ENCODE data around the gene SLC29A4. TPM values are rescaled to one million over a fixed set of nuclear protein-coding genes. Genes with fewer than 3 reads are reported as not detected.
"Not testable (repeated sequence)": the region's sequence is repeated elsewhere in the genome, so short reads cannot be mapped to it uniquely, and the experiment has no call there.

Gene SLC29A4, protein sequence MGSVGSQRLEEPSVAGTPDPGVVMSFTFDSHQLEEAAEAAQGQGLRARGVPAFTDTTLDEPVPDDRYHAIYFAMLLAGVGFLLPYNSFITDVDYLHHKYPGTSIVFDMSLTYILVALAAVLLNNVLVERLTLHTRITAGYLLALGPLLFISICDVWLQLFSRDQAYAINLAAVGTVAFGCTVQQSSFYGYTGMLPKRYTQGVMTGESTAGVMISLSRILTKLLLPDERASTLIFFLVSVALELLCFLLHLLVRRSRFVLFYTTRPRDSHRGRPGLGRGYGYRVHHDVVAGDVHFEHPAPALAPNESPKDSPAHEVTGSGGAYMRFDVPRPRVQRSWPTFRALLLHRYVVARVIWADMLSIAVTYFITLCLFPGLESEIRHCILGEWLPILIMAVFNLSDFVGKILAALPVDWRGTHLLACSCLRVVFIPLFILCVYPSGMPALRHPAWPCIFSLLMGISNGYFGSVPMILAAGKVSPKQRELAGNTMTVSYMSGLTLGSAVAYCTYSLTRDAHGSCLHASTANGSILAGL
- polyA plus RNA-seq = under 1 TPM in 2 of 3 donors, not detected in 1; 0.51 to 0.99 TPM

DNA sequence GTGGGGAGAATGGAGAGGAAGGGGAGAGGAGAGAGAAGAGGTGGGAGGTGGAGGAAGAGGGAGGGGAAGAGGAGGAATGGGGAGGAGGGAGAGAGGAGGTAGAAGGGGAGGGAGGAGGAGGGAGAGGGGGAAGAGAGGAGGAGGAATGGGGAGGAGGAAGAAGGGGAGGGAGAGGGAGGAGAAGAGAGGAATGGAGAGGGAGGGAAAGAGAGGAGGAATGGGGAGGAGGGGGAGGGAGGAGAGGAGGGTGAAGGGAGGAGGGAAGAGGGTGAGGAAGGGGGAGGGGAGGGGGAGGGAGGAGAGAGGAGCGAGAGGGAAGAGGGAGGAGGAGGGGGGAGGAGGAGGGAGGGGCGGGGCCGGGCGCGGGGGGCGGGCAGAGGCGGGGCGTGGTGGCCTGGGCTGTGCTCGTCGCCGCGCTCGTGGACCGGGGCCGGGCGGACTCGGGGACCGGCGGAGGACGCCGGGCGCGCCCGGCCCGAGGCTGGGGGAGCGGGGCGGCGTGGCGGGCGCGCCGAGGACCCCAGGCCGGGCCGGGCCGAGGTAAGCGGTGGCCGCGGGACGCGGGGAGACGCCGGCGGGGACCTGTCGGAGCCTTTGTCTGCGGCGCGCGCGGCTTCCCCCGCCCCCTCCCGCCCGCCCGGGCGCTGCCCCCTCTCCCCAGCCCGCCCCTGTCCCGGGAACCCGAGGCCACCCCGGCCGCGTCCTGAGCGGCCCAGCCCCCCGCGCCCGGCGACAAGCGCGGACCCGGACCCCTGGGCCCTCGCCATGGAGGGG is at the start of gene SLC29A4:
SLC29A4 (plus strand) TSS at position 401 of the 774 bp plus-strand sequence. CDS start 4,874 bp downstream, outside the sequence.
- no peaks in the 10 kb centered on the region for H3K36me3 Mint-ChIP-seq
- no peak within 1 kb of the TSS for H3K4me3 Mint-ChIP-seq
- peaks cover 0 to 2% of the 10 kb centered on the region in 2 donors for H3K4me1 Mint-ChIP-seq
- peaks cover 7 to 10% (median 9%) of the 10 kb centered on the region in 3 donors for H3K27me3 Mint-ChIP-seq (ENCODE audit: low read depth in 3 of 3)
- H3K9me3 Mint-ChIP-seq = peaks cover 0 to 2% (median 0%) of the 10 kb centered on the region in 6 donors
- no peak within 1 kb of the TSS for H3K27ac Mint-ChIP-seq
- no peak for DNase-seq

DNA sequence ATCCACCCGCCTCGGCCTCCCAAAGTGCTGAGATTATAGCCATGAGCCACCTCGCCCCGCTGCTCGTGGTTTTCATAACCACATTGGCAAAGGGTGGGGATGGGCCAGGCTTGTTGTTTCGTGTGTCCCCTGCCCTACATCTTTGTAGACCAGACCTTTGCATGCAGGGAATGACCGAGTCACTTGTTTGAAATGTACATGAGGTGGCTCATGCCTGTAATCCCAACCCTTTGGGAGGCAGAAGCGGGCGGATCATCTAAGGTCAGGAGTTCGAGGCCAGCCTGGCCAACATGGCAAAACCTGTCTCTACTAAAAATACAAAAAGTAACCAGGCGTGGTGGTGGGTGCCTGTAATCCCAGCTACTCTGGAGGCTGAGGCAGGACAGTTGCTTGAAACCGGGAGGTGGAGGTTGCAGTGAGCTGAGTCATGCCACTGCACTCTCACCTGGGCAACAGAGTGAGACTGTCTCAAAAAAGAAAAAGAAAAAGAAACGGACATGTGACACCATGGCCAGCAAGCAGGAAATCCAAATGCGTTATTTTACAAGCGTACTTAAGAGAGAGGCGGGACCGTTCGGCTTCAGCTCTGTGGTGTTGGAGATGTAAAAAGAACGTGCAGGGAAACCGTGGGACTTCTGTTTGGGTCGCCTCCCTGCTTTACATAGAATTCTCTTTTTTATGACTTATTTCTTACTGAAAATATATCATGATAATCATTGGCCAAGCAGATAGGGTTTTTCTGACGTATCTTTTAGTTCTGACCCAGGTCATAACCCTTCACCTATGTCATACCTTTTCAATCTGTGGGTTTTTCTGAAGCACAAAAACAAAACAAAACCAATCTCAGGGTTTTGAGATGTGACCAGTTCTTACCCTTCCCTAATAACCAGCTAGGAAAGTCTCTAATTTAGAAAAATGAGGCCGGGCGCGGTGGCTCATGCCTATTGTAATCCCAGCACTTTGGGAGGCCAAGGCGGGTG is 47.6 kb upstream of the SLC29A4 start:
- H3K27ac Mint-ChIP-seq = no peak overlapping the region
- H3K4me3 Mint-ChIP-seq = peak overlapping the region in 1 of 5 donors; percentile 9
- peak in 1 of 3 donors; percentile 9 for DNase-seq
- H3K4me1 Mint-ChIP-seq = peaks cover 25 to 39% of the 10 kb centered on the region in 2 donors
- H3K36me3 Mint-ChIP-seq = peaks cover 17 to 24% (median 24%) of the 10 kb centered on the region in 3 donors
- H3K9me3 Mint-ChIP-seq = no peaks in the 10 kb centered on the region
- H3K27me3 Mint-ChIP-seq (ENCODE audit: low read depth in 3 of 3) = peaks cover 2 to 7% (median 5%) of the 10 kb centered on the region in 3 donors

DNA sequence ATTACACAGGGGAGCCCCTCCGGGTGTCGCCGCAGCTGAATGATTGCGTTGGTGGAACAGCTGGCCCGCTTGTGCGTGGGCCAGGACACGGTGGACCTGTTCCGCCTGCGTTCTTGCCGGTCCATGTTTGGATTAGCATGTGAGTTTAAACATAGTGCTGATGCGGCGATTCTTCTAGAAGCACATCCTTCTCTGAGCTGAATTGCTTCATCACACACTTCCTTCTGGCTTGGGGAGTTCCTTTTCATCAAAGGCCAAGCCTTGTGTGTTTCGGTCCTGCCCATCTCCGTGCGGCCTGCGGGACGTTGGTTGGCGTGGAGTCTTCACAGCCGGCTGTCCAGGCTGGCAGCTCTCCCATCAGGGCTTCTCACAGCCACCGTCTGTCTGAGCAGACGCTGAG is 45.5 kb upstream of the SLC29A4 start:
- Mint-ChIP-seq H3K27me3 (ENCODE audit: low read depth in 3 of 3) (peaks cover 2 to 9% (median 8%) of the 10 kb centered on the region in 3 donors), H3K27ac (no peak overlapping the region), H3K36me3 (peaks cover 0 to 7% (median 6%) of the 10 kb centered on the region in 3 donors), H3K4me3 (no peak overlapping the region), H3K4me1 (peaks cover 25 to 26% of the 10 kb centered on the region in 2 donors), H3K9me3 (no peaks in the 10 kb centered on the region)
- no peak for DNase-seq

DNA sequence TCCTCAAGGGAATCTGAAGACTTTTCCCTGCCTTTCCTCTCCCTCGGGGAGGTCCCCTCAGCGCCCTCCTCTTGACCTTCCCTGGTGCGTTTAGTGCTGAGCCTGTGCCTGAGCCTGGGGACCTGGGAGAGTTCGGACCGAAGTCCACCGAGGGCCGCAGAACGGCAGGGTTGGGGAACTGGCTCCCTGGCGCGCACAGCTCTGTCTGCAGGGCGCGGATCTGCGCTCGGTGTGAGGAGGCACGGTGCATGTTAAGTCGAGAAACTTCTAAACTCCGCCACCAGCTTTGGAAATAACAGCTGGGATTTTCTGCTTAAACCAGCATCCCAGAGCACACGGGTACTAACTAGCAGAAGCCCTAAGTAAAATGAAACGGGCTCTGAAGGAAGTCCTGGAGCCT is 44.2 kb upstream of the SLC29A4 start:
- H3K4me3 Mint-ChIP-seq = no peak overlapping the region
- H3K4me1 Mint-ChIP-seq = peaks cover 17 to 25% of the 10 kb centered on the region in 2 donors
- H3K36me3 Mint-ChIP-seq = no peaks in the 10 kb centered on the region
- H3K27ac Mint-ChIP-seq = no peak overlapping the region
- peaks cover 7 to 9% (median 8%) of the 10 kb centered on the region in 3 donors for H3K27me3 Mint-ChIP-seq (ENCODE audit: low read depth in 3 of 3)
- no peak for DNase-seq
- H3K9me3 Mint-ChIP-seq = no peaks in the 10 kb centered on the region

DNA sequence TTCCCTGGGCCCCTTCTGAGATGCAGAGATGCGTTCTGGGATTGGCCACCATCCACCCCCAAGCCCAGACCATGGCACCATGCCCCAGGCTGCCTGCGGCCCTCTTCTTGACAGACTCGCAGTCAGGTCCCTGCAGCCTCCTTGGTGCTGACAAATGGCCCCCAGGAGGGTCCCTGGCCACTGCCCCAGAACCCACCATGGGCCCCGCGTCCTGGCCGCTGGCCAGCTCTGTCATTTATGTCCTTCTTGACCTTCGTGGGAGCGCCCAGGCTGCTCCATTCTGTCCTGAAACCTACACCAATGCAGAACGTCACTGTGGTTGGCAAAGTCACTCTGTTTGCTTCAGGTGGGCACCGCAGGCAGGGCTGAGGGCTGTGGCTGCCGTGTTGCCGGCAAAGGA is 39.5 kb upstream of the SLC29A4 start:
- Mint-ChIP-seq H3K4me3 (no peak overlapping the region), H3K4me1 (peaks cover 8 to 13% of the 10 kb centered on the region in 2 donors), H3K27ac (no peak overlapping the region), H3K36me3 (no peaks in the 10 kb centered on the region), H3K9me3 (no peaks in the 10 kb centered on the region), H3K27me3 (ENCODE audit: low read depth in 3 of 3) (peaks cover 5 to 9% (median 5%) of the 10 kb centered on the region in 3 donors)
- DNase-seq = no peak

DNA sequence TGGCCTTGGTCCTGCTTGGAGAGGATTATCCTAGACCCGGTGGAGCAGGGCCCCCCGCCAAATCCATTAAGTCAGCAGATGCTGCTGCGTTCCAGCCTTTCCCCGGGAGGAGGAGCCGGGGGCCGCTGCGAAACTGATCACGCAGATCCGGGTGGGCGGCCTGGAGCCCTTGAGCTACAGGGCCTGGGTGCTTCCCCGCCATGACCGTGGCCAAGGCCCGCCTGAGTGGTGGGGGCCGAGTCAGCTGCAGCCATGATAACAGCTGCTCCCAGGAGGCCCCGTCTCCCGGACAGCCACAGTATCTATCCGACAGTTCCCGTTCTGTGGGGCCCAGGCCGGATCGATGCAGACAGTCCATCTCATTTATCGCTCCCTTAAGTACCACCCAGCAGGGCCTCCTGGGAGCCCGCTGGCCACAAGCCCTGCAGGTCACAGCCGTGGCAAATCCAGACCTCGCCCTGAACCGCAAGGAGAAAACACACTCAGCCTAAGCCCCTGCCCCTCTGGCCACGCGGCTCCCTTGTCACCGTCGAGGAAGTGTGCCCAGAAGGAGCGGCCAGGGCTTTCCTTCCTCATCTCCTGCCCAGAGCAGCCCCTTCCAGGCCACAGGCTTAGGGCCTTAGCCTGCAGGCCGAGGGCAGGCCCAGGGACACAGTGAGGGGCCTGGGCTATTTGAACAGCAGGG is 34.4 kb upstream of the SLC29A4 start:
- no peaks in the 10 kb centered on the region for H3K36me3 Mint-ChIP-seq
- no peak overlapping the region for H3K4me3 Mint-ChIP-seq
- no peak for DNase-seq
- H3K9me3 Mint-ChIP-seq = no peaks in the 10 kb centered on the region
- peaks cover 0 to 2% (median 1%) of the 10 kb centered on the region in 3 donors for H3K27me3 Mint-ChIP-seq (ENCODE audit: low read depth in 3 of 3)
- H3K27ac Mint-ChIP-seq = no peak overlapping the region
- no peaks in the 10 kb centered on the region for H3K4me1 Mint-ChIP-seq

DNA sequence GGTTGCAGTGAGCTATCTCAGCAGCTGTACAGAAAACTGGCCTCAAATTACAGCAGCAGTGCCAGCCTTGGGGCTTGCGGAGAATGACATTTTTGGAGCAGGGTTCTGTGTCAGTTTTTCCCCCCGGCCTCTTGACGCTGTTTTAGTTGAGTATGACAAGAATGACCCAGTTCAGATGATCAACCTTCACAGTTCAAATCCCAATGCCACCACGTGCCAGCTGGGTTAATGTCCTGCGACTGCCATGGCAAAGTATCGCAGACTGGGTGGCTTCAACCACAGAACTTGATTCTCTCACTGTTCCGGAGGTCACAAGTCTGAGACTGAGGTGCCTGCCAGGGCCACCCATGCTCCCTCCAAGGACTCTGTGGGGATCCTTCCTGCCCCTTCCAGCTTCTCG is 32.0 kb upstream of the SLC29A4 start:
- not testable (repeated sequence) for DNase-seq; H3K27ac Mint-ChIP-seq; H3K4me3 Mint-ChIP-seq; H3K27me3 Mint-ChIP-seq (ENCODE audit: low read depth in 3 of 3); H3K9me3 Mint-ChIP-seq; H3K4me1 Mint-ChIP-seq; H3K36me3 Mint-ChIP-seq

DNA sequence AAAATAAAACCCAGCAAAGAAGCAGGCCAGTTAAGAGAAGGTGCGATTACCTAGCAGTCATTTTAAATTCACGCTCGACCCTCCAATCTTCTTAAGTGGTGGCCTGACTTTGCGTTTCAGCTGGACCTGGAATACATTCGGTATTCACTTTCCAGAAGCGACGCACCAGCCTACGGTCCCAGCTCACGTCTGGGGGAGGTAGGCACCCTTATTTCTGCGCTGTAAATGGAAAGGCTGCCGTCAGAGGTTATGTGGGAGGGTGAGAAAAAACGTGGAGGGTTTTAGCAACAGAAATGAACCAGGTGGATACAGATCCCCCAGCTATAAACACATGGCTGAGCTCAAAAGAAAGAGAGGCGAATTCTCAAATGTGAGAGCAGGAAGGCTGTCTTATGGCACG is 29.2 kb upstream of the SLC29A4 start:
- not testable (repeated sequence) for DNase-seq; H3K36me3 Mint-ChIP-seq; H3K27me3 Mint-ChIP-seq (ENCODE audit: low read depth in 3 of 3); H3K4me1 Mint-ChIP-seq; H3K4me3 Mint-ChIP-seq; H3K9me3 Mint-ChIP-seq; H3K27ac Mint-ChIP-seq

DNA sequence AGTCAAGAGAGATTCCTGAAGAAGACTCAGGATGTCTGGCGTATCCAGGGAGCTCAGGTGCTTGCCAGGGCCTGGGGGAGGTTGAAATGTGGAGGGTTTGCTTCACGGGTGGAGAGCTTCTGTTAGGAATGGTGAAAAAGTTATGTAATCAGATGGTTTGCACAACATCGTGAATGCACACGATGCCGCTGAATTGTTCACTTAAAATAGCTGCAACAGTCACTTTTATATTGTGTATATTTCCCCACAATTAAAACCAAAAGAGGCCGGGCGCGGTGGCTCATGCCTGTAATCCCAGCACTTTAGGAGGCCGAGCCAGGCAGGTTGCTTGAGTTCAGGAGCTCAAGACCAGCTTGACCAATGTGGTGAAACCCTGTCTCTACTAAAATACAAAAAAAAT is 28.4 kb upstream of the SLC29A4 start:
- not testable (repeated sequence) for H3K4me1 Mint-ChIP-seq; DNase-seq; H3K9me3 Mint-ChIP-seq; H3K27ac Mint-ChIP-seq; H3K4me3 Mint-ChIP-seq; H3K27me3 Mint-ChIP-seq (ENCODE audit: low read depth in 3 of 3); H3K36me3 Mint-ChIP-seq

DNA sequence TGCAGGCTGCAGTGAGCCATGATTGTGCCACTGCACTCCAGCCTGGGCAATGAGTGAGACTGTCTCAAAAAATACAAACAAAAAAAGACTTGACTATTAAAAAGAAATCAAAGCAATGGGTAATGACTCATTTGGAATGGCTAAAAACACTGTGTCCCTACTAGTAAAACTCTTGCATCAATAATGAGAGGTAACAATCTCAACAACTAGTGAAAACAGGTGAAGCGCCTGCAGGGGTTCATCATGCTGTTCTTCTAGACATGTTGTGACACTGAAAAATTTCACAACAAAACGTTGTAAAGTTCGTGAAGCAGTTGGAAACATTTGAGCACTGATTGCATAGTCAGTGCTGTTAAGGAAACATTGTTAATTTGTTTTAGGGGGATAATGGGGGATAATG is 26.9 kb upstream of the SLC29A4 start:
- no peaks in the 10 kb centered on the region for H3K4me1 Mint-ChIP-seq
- H3K27ac Mint-ChIP-seq = no peak overlapping the region

DNA sequence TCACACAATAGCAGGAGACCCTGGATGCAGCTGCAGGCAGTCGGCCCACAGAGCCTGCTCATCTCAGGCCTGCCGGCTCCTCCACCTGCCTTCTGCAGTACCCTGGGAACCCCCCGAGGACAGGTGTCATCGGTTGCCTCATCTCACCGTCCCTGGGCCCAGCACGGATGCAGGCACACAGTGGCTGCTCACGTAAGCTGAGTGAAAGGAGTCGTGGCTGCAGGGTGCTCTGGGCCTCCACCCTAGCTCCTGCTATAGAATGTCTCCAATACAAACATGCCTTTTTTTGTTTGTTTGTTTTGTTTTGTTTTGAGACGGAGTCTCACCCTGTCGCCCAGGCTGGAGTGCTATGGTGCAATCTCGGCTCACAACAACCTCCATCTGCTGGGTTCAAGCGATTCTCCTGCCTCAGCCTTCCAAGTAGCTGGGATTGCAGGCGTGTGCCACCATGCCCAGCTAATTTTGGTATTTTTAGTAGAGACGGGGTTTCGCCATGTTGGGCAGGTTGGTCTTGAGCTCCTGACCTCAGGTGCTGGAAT is 22.1 kb upstream of the SLC29A4 start:
- DNase-seq; H3K27me3 Mint-ChIP-seq (ENCODE audit: low read depth in 3 of 3); H3K36me3 Mint-ChIP-seq; H3K4me3 Mint-ChIP-seq; H3K4me1 Mint-ChIP-seq; H3K9me3 Mint-ChIP-seq; H3K27ac Mint-ChIP-seq: not testable (repeated sequence)

More for the DNA sequence above, 26.9 kb upstream of the SLC29A4 start:
- Mint-ChIP-seq H3K36me3 (no peaks in the 10 kb centered on the region), H3K4me3 (no peak overlapping the region), H3K27me3 (ENCODE audit: low read depth in 3 of 3) (peaks cover 0 to 2% (median 0%) of the 10 kb centered on the region in 3 donors), H3K9me3 (no peaks in the 10 kb centered on the region)
- no peak for DNase-seq

DNA sequence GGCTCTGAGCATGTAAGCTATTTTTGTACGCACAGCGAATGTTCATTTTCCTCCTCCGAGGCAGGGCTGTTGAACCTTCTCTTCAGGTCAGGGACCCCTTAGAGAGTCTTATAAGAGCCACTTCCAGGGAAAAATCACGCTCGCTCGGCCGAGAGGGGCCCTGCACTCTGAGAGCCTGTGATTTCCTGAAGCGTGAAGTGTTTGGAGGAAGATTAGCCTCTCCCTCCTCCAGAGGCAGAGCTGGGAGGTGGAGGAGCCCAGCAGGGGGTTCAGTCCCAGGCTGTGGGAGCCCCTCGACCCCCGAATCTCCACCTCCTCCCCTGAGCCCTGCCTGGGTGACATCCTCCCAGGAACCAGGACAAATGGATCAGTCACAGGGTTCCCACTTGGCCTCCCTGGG is 19.7 kb upstream of the SLC29A4 start:
- DNase-seq; H3K27me3 Mint-ChIP-seq (ENCODE audit: low read depth in 3 of 3); H3K9me3 Mint-ChIP-seq; H3K27ac Mint-ChIP-seq; H3K36me3 Mint-ChIP-seq; H3K4me1 Mint-ChIP-seq; H3K4me3 Mint-ChIP-seq: not testable (repeated sequence)
